HG02642 (cell line): ENCODE data around the gene DEFB121.
"Not testable (repeated sequence)": the region's sequence is repeated elsewhere in the genome, so short reads cannot be mapped to it uniquely, and the experiment has no call there.

Experiments
- ATAC-seq: cut with Tn5 transposase; IDR thresholded peaks from one replicate; pipeline ENCODE4 v1.9.1; 2021; ENCODE audit warnings: mild to moderate bottlenecking; ENCODE audit not compliant: unreplicated experiment, poor library complexity

Gene DEFB121

GRCh38 chr20:31406115-31406514 is at the start of gene DEFB121:
DEFB121 (minus strand) TSS chr20:31406215; CDS start chr20:31406152, 63 bp downstream.
- no peak for ATAC-seq

- no peak for ATAC-seq
Measured at GRCh38 chr20:31454361-31454760, 48.3 kb upstream of the DEFB121 start.

GRCh38 chr20:31452575-31452974 is 46.6 kb upstream of the DEFB121 start:
- no peak for ATAC-seq

- no peak for ATAC-seq
Measured at GRCh38 chr20:31449511-31450414, 43.7 kb upstream of the DEFB121 start.

- no peak for ATAC-seq
Measured at GRCh38 chr20:31446084-31446819, 40.2 kb upstream of the DEFB121 start.

GRCh38 chr20:31440012-31440659 is 34.1 kb upstream of the DEFB121 start, which contains the start of gene DEFB123:
DEFB123 (plus strand) TSS chr20:31440632; CDS start chr20:31440699, 67 bp downstream.
- no peak for ATAC-seq

- ATAC-seq, result no peak
Measured at GRCh38 chr20:31430568-31431115, 24.6 kb upstream of the DEFB121 start.

GRCh38 chr20:31427576-31427975 is 21.6 kb upstream of the DEFB121 start:
- not testable (repeated sequence) for ATAC-seq

GRCh38 chr20:31426891-31427551 is 21.0 kb upstream of the DEFB121 start:
- not testable (repeated sequence) for ATAC-seq

- no peak for ATAC-seq
Measured at GRCh38 chr20:31425797-31426196, 19.8 kb upstream of the DEFB121 start.

GRCh38 chr20:31418307-31418706 is 12.3 kb upstream of the DEFB121 start:
- no peak for ATAC-seq

- ATAC-seq, result no peak
Measured at GRCh38 chr20:31415653-31416052, 9.6 kb upstream of the DEFB121 start.

- ATAC-seq, result no peak
Measured at GRCh38 chr20:31414381-31414780, 8.4 kb upstream of the DEFB121 start.

- no peak for ATAC-seq
Measured at GRCh38 chr20:31410011-31410410, 4.0 kb upstream of the DEFB121 start.

GRCh38 chr20:31403886-31404285 is 2.1 kb downstream of the DEFB121 start:
- ATAC-seq, result no peak

GRCh38 chr20:31394900-31395299 is 11.1 kb downstream of the DEFB121 start:
- ATAC-seq, result no peak

GRCh38 chr20:31392836-31393235 is 13.2 kb downstream of the DEFB121 start:
- ATAC-seq, result no peak

GRCh38 chr20:31390490-31390889 is 15.5 kb downstream of the DEFB121 start, which contains the start of gene DEFB119:
DEFB119 (minus strand) TSS chr20:31390590; CDS start chr20:31390483, 107 bp downstream.
- no peak for ATAC-seq

- no peak for ATAC-seq
Measured at GRCh38 chr20:31374346-31374745, 31.7 kb downstream of the DEFB121 start.

GRCh38 chr20:31368301-31368700 is 37.7 kb downstream of the DEFB121 start, which contains the start of gene DEFB118:
DEFB118 (plus strand) TSS chr20:31368601; CDS start chr20:31368651, 50 bp downstream.
- ATAC-seq, result no peak
